Fibroblast of peridontal ligament (primary cell): ENCODE data around the gene CDH23.
A peak's percentile ranks its signal among the peaks of the same experiment; 100 is the strongest.

ENCODE experiments used
- DNase-seq: peaks from one replicate; pipeline ENCODE4 v3.0.0-alpha.2; 2010; ENCODE audit errors: extremely low read depth

Gene CDH23

GRCh38 chr10:71603754-71604153, 207.0 kb downstream of the CDH23 start:
- no peak for DNase-seq

DNA sequence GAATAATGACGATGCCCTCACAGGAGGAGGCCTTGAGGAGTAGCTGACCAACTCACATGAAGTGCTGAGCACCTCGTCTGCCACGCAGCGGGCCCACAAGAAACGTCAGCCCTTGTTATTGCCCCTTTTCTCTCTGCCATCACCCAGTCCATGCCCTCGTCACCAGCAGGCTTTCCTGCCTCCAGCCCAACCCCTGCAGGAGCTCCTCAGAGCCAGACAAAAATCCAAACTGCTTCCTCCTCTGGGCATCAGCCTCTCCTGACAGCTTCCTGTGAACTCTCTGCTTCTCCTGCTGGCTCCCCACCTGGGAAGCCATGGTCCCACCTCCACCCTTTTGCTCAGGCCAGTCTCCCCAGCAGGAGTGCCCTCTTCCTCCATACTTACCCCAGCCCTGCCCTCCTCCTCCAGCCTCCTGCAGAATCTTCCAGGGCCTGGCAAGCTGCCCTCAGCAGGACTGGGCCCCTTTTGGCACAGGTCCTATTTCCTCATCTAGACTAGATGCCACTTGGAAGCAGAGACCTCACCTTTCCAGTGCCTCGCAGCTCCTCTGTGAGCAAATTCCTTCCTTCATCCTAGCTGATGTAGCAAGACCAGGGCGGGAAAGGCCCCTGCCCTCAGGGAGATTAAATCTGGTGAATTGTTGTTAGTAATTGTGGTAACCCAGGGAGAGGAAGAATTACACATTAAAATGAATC, 207.8 kb downstream of the CDH23 start:
- peak; percentile 23 for DNase-seq

GRCh38 chr10:71605263-71605962, 208.7 kb downstream of the CDH23 start:
- DNase-seq: no peak

GRCh38 chr10:71606257-71607081, 209.7 kb downstream of the CDH23 start:
- no peak for DNase-seq

- DNase-seq: no peak
These were observed 210.3 kb downstream of the CDH23 start for GRCh38 chr10:71607082-71607443.

- peak; percentile 66 for DNase-seq
These were observed 212.4 kb downstream of the CDH23 start for GRCh38 chr10:71608819-71609768.

GRCh38 chr10:71610651-71611050, 213.9 kb downstream of the CDH23 start:
- no peak for DNase-seq

DNA sequence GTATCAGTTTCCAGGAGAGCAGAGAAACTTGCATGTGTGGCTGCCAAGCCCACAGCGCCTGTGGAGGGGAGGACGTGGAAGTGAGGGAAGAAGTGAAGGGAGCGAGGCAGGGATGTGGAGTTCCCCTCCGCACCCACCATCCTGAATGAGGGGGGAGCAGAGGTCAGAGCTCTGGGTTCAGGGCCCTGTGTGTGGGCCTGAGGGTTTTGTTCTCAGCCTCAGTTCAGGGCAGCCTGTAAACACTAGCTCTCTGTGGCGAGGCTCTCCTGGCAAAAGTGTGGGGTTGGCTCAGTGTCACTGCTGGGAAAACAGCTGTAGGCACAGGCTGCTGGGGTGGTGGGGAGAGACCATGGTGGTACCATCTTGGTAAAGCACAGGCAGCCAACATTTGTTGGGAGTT, 214.4 kb downstream of the CDH23 start:
- no peak for DNase-seq

- no peak for DNase-seq
These were observed 215.1 kb downstream of the CDH23 start for GRCh38 chr10:71611709-71612422.

DNA sequence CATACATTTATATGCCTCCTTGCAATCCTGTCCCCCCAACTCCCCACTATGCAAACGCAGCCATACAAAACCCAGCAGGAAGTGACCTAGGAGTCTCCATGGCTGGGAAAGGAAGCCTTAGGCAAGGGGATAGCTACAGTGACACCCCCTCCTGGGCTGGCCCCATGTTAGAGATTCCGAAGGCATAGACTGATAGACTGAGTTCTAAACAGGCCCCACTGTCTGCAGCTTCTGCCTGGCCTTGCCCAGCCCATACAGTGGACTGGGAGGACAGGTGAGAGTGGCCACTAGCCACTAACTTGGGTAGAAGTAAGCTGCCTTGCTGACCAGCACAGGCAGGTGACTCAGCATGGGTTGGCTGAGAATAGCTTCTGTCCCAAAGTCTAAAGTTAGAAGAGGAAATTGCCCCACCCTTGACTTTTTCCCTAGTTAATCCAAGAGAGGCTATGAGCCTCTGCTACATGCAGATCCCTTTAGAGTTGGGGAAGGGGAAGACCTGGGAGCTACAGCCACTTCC, 216.6 kb downstream of the CDH23 start:
- no peak for DNase-seq

DNA sequence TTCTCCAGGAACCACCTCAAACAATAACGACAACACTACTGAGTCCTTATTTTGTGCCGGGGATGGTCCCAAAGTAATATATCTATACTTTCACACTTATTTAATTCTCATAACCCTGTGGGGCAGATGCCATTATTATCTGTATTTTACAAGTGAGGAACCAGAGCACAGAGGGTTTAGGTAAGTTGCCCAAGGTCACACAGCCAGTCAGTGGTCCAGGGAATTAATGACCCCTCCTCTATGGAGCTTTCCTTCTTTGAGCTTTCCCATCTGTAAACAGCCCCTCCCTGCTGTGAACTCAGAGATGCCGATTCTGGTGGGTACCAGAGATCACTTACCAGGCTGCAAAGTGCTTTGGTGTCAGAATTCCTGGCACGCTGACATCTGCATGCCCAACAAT, 217.2 kb downstream of the CDH23 start:
- DNase-seq: no peak

- DNase-seq: no peak
These were observed 218.2 kb downstream of the CDH23 start for GRCh38 chr10:71614946-71615345.

DNA sequence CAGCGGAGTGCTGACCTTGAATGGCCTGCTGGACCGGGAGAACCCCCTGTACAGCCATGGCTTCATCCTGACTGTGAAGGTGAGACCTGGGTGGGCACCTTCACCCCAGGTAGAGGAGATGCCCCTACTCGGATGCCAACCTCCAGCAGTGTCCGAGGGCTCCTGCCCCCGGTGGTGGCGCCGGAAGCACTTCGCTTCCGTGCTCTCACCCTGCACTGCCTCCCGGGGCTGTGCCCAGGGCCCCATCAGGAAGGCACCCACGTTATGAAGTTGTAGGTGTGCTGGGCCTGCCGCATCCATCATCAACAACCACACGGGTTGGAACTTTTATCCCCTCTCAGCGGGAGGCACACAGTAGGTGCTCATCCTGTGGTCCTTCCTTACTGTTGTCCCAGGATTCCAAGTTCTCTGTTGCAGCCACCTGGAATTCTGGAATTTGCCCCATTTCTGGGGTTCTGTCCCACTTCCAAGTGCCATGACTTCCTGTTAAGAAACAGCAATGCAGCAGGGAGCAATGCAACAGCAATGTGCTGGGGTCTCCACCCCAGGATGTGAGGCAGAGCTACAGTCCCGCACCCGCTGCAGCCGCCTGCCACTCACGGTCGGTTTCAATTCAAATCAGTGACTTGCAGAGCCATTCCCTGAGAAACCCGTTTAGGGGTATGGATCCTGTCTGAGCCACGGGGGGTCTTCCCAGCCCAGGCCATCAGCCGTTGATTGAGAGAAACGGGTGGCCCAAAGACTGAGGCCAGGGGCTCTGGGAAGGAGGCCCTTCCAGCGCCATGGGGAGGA, 219.0 kb downstream of the CDH23 start:
- DNase-seq: no peak

GRCh38 chr10:71616817-71617654, 220.3 kb downstream of the CDH23 start:
- DNase-seq: no peak

DNA sequence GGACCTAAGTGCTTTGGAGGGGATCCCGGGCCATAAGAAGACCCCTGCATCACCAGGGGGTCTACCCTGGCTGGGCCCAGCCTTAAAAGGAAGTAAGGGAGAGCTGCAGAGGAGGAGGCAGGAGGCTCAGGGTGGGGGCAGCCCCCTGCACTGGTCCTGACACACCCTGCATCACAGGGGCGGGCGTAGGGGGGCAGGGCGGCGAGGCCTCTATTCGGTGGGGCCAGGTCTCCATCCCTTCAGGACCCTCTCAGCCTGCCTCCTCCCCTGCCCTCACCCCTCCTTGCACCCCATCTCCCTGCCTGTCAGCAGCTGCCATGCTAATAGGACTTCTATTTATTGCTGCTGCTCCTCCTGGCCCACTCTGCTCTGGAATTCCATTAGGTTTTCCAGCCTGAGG, 221.5 kb downstream of the CDH23 start:
- DNase-seq: no peak

- no peak for DNase-seq
These were observed 221.9 kb downstream of the CDH23 start for GRCh38 chr10:71618598-71618997.

- no peak for DNase-seq
These were observed 223.9 kb downstream of the CDH23 start for GRCh38 chr10:71620642-71621041.

- DNase-seq: no peak
These were observed 224.8 kb downstream of the CDH23 start for GRCh38 chr10:71621231-71622153.
